Cerebellar cortex (tissue), 1 donor: Measurements from ENCODE around the gene GPR137B.

Source experiments
- DNase-seq: peaks from one replicate; pipeline ENCODE4 v3.0.0-alpha.2; 2015; ENCODE audit warnings: low spot score

The GPR137B gene

DNA sequence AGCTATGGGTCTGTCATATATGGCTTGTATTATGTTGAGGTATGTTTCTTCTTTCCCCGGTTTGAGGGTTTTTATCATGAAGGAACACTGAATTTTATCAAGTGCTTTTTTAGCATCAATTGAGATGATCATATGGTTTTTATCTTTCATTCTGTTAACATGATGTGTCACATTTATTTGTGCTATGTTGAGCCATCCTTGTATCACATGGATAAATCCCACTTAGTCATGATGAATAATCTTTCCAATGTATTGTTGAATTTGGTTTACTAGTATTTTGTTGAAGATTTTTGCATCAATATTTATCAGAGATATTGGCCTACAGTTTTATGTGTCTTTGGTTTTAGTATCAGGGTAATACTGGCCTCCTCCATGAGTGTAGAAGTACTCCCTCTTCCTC, 61.7 kb downstream of the GPR137B start:
- DNase-seq = no peak

DNA sequence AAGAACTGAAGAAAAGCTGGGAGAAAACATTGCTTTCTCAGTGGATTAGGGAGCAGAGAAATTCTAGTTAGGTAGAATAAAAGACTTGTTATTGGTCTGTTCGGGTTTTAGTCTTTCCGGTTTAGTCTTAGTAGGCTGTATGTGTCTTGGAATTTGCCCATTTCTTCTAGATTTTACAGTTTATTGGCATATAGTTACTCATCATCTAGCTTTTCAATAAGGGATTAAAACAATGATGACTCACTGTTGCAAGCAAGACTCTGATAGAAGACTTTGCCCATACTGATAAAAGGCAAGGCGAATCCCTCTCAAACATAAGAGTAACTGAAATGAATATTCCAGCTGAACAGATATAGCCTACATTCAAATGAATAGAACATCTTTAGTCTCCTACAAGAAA, 62.3 kb downstream of the GPR137B start:
- no peak for DNase-seq

DNA sequence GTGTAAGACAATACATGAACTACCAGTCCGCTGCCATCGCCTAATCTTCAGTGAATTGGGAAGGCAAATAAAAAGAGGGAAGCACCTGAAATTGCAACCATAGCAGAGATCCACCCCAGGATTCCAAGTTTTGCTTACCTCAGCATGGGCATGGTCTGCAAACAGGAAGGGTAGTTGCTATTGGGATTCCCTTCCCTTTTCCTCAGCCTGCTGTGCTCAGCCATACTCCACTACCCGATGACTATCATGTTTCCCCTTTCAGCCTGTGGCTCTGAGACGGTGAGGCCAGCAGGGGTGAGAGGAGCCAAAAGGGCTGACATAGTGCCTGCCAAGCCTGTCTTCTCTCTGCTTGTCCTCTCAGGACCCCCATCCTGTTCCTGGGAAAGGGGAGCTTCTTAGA, 64.2 kb downstream of the GPR137B start:
- DNase-seq = no peak

DNA sequence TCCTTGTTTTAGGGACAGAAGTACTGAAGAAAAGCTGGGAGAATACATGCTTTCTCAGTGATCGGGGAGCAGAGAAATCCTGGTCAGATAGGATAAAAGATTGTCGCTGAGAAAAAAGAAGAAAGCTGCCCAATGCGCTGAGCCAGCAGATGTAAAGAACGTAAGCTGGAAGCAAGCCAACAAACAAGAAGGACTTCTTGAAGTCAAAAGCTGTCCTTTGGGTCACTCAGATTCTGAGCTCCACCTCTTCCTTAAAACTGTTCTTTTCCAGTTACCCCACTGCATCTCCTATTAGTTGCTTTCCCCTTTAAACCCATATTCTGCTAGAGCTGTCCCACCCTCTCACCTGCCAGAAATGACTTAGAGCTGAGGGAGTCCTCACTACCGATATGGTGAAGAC, 64.8 kb downstream of the GPR137B start:
- peak; percentile 3 for DNase-seq

DNA sequence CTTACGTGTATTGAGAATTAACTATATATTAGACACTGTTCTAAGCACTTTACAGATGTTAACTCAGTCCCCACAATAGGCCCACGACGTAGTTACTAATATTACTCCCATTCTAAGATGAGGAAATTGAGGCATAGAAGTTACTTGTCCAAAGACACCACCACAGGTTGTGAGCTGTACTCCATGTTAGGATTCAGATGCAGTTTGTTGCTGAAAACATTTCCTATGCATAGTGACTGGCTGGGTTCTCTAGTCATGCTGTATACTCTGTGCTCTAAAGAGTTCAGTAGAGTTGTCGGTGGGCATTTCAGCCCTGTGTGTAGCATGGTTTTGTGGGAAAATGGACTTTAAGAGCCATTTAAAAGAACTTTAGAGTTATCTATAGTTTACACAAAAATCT, 65.2 kb downstream of the GPR137B start:
- DNase-seq = no peak

DNA sequence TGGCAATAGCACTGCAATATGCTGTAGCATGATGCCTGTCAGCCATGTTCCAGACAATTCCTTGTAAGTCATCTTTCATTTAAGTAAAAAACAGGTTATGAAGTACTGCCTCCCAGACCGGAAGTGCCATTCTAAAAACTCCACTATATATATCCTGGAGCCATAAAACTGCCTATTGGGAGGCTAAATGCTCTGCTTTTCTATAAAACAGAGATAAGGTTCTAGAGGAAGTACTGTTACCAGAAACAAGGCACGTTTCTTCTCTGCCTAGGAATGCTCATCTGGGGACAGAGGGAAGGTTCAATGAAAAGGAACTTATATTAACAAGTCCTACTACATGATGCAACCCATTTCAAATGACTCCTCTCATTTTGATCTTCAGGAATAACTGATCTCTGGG, 66.8 kb downstream of the GPR137B start:
- no peak for DNase-seq

DNA sequence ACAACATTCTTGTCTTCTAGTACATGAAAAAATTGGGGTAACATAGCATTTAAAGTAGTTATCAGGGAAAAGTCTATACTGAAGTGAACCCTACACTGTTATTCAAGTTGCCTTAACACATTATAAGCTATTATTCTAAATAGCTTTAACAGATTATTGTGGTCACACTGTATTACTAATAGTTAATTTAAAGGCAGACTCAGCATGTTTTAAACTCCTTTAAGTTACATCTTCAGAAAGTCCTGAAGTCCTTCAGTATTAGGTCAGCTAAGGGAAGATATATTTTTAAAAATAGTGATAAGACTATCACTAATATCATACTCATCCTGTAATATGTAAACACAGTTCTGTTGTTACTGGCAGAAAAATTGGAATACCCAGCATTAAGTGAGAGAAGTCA, 67.4 kb downstream of the GPR137B start:
- DNase-seq = no peak

DNA sequence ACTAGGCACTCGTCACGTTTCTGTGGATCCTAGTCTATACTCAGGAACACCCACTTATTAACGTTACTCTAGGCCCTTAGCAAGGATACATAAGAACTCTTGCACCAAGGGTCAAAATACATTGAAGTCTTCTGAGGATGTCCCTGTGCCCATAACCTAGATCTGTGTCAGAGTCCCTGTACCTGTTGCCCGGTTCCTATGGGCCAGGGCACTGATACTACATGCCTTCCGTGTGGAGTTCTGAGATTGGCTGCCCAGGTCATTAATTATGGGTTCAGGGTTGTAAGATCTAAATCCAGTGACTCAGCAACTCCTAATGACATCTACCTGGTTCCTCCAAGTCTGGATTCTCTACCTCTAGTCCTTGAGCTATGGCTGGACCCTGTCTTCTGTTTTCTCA, 69.5 kb downstream of the GPR137B start:
- DNase-seq = no peak

DNA sequence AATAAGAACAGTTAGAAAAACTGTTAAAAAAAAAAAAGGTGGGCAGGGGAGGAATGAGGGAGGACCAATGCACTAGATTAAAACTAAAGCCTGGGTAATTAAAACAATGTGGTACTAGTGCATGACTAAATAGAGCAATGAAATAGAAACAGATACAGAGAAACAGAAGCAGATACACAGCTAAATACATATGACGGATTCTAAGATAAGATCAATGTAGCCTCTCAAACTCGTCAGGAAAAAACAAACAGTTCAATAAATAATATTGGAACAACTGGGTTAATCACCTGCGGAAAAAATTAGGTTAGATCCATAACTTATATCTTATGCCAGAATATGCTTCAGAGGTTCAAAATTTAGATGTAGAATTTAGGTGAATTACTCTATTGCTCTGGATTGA, 71.2 kb downstream of the GPR137B start:
- no peak for DNase-seq

DNA sequence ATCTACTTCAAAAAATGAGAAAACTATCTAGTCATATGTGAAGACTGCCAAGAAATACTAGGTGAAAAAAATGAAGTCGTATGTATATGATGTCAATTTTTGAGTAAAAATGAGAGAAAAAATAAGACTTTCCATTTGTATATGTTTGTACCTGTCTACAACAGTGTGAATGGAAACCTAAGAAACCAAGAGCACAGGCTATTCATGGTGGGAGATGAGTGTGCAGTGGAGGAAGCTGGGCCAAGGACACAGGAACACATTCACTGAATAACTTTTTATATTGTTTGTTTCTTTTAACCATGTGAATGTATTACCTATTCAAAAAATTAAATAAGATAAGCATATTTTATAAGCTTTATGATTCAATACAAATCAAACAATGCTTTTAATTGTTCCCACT, 72.4 kb downstream of the GPR137B start:
- no peak for DNase-seq

DNA sequence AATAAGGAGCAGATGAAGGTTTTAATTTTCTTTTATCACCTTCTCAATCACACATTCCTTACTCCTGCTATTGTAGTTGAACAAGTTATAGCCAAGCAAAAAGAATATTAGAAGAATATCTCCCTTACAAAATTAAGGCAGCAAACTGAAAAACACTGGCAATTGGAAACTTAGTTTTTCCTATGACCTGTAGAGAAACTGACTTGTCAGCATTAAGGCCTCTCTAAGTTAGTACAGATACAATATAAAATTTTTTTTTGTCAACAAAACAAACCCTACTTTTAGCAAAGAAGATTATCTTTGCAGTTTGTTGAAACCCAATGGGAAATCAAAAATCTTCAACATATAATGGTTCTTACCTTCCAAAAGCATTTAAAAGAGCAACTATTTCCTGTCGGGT, 78.1 kb downstream of the GPR137B start:
- DNase-seq = no peak

DNA sequence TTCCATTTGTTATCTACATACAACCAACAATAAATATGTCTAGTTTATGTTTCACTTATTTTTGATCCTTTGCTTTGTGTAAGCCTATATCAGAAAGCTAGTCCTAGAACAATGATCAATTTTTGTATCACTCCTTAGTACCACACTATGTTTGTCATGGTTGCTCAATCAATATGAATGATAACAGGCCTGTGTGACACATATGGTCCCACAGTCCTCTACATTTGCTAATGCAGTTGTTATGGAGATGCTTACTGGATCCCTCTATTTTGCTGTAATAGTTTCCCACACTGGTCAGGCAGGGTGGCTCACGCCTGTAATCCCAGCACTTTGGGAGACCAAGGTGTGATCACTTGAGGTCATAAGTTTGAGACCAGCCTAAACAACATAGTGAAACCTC, 80.3 kb downstream of the GPR137B start:
- no peak for DNase-seq

DNA sequence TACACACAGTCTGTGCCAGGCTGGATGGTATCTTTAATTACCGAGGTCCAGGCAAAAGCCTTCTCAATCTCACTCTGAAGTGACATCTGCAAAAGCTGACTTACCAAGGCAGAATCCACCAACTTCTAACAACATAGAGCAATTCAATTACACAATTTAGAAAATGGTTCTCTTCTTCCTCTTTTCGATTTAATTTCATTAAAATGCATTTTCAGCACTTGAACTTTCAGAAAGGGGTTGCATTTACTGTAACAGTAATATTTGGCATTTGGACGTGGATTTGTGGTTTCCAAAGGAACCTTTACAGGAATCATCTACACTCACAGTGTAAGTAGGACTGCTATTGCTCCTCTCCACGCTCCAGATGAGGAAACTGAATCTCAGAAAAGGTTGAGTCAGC, 86.1 kb downstream of the GPR137B start:
- DNase-seq = no peak

DNA sequence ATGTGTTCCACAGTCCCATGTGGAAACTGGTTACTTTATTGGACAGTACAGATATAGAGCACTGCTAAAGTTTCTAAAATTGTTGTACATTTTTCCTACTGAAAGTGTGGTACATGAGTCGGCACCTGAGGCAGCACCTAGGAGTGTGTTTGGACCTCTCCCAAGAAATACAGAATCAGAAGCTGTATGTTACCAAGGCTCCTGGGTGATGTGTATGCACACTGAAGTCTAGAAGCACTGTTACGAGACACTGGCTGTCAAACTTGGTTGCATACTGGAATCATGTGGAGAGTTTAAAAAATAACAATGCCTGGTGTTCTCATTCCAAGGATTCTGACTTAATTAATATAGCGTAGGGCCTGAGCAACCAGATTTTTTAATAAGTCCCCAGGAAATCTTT, 92.8 kb downstream of the GPR137B start:
- DNase-seq = no peak

DNA sequence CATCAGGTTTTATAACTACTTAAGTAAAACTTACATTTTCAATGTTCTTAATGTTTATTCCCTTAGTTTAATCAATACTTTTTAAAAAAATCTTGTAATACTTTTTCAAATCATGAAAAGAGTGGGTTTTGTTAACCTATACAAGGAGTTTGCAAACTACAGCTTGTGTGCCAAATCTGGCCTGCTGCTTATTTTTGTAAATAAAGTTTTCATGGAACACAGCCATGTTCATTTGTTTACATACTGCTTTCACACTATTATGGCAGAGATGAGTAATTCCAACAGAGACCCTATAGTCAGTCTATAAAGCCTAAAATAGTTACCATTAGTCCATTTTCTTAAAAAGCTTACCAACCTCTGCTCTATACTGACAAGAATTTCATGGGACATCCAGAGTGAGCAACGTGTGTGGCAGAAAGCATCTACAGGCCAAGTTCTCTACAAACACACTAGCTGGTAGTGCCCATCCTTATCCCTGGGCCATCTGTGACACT, 96.8 kb downstream of the GPR137B start:
- no peak for DNase-seq

DNA sequence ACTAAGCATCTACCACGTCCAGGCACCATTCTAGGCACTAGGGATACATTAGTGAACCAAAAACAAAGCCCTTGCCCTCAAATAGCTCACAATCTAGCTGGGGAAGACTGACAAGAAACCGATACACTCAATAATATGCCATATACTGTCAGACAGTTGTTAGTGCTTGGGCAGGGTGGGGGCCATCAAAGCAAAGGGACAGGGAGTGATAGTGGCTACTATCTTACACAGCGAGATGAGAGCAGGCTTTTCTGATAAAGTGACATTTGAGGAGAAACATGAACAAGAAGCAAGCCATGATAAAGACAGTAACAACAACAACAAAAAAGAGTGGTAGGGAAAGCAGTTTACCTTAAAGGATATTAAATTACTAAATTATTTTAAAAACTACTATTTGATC, 98.3 kb downstream of the GPR137B start:
- no peak for DNase-seq

DNA sequence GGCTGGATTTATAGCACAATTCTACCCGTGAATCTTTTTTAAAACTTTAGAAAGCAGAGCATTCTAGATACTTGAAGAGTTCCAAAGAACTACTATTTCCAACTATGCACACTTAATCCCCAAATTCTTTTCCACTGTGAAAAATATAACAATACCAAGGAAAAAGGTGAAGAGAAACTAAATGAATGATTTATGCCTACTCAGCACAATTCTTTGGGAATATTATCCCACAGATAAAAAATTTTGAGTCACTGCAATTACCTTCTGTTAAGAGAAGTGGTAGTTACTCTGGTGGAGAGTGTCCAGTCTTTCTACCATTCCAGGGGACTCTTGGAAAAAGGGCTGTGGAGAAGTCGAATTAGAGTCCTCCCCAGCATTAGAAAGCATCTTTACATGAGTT, 100.2 kb downstream of the GPR137B start:
- no peak for DNase-seq

DNA sequence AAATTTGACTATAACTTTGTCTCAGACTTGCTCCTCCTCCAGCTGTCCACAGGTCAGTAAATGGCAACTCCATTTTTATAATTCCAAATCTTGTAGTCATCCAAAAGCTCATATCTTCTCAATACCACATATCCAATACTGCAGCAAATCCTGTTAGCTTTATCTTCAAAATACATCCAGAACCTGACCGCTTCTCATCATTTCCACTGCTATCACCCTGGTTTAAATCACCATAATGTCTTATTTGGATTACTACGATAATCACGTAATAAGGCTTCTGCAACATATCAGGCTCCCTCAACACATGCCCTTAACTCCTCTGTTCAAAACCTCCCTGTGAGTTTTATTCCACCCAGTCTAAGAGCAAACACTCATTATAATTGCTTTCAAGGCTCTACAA, 104.9 kb downstream of the GPR137B start:
- no peak for DNase-seq

DNA sequence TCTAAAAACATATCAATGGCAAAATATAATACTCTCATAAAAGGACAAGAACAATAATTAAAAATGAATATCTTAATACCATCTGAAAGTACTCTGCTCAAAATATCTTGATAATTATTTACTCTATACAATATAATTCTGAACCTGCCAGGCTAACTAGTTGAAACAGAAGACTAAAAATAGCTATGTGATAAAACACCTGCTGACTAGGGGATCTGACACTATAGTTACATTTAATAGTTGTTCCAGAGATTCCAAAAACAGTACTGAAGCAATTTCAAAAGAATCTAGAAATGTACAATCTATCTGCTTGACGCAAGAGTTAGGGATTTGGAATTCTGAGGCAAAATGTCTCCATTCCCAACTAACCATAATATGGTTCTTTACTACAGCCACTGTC, 109.2 kb downstream of the GPR137B start:
- DNase-seq = no peak

DNA sequence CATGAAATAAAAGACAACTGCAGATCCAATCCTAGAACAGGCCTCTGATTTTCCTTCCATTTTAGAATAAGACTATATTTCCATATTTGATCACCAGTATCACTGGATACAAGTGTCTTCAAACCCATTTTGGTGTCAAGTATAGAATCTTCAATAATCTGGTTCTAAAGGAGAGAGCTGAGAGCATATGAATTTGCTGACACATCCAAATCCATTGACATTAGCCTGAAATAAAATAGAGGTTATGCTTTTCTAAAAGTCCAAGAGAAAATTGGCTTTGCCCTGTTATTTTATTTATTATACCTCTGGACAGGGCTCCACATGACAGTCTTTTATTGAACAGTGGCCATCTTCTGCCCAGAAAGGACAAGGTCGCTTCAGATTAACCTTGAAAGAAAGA, 110.8 kb downstream of the GPR137B start:
- DNase-seq = no peak

DNA sequence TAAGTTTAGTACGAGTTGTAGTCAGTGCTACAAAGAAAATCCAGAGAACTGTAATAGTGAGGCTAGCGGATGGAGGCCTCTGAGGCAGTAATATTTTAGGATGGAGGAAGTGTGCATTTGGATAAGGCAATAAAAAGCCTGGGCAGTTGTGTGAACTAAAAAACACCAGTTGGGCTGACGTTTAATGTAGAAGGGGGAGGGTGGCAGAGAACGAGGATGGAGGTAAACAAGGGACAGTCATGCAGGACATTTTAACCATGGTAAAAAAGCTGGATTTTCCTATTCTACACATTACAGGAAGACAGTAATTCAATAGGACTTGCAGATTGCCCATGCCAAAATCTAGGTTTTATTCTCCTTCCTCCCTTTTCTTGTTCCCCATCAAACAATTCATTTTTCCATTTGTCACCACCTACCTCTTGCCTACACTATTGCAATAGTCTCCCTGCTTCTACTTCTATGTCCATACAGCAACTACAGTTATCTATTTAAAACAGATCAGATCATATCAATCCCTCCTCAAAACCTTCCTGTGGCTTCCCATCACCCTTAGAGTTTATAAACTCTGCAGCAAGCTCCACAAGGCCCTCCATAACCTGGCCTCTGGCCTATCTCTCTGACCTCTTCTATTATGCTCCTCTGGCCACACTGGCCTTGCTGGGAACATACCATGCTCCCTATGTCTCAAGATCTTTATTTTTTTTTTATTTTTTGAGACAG, 111.7 kb downstream of the GPR137B start:
- DNase-seq = no peak

DNA sequence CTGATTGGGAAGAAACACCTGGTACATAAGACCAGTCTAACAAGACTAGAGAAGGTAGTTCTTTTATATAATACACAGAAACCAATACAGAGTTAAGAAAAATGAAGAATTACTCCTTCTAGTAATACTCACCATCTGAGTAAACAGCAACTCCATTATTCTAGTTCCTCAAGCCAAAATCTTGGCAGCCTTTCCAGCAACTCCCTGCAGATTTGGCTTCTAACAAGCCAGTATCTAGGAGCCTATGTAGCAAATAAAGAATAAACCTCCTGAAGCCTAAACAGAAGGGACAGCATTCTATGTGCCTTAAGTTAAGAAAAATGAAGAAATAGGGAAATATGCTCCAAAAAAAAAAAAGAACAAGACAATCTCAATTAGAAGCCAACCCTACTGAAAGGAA, 114.9 kb downstream of the GPR137B start:
- DNase-seq = no peak

DNA sequence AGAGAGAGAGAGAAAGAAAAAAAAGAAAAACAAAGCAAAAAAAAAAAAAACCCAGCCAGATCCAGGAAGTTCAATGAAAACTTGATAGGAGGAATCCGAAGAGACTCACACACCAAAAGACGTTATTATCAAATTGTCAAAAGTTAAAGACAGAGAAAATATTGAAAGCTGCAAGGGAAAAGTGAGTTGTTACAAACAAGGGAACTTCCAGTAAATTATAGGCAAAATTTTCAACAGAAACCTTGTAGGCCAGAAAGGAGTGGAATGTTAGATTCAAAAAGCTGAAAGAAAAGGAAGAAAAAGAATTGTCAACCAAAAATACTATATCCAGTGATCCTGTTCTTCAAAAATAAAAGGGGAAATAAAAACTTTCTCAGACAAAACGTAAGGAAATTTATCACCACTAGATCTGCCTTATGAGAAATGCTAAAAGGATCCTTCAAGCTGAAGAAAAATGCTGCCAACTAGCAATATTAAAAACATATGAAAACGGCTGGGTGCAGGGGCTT, 115.8 kb downstream of the GPR137B start:
- no peak for DNase-seq
